Measurements from ENCODE around the gene SPATA3.

Gene SPATA3

DNA sequence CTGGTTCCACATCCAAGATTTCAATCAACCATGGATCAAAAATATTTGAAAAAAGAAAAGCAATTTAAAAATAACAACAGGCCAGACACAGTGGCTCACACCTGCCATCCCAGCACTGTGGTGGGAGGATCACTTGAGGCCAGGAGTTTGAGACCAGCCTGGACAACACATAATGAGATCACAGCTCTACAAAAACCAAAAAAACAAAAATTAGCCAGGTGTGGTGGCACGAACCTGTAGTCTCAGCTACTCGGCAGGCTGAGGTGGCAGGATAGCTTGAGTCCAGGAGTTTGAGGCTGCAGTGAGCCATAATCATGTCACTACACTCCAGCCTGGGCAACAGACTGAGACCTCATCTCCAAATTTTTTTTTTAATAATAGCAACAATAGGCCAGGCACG is 13.4 kb upstream of the SPATA3 start:
- no peak overlapping the region for H3K4me3 Mint-ChIP-seq
- H3K27ac Mint-ChIP-seq = no peak overlapping the region
- DNase-seq = no peak
- no peak for TF ChIP-seq CTCF (IDR thresholded peaks at IDR 0.05)
- no peaks in the 10 kb centered on the region for H3K27me3 Mint-ChIP-seq (ENCODE audit: low read depth, poor library complexity)
- no peaks in the 10 kb centered on the region for H3K36me3 Mint-ChIP-seq (ENCODE audit: low read depth)
- peaks cover 25% of the 10 kb centered on the region for H3K4me1 Mint-ChIP-seq
- no peaks in the 10 kb centered on the region for H3K9me3 Mint-ChIP-seq

- Mint-ChIP-seq H3K4me3 (no peak overlapping the region), H3K4me1 (peaks cover 32% of the 10 kb centered on the region), H3K27me3 (ENCODE audit: low read depth, poor library complexity) (no peaks in the 10 kb centered on the region), H3K36me3 (ENCODE audit: low read depth) (no peaks in the 10 kb centered on the region), H3K9me3 (no peaks in the 10 kb centered on the region), H3K27ac (no peak overlapping the region)
- DNase-seq = no peak
- no peak for TF ChIP-seq CTCF (IDR thresholded peaks at IDR 0.05)
These were observed 12.4 kb upstream of the SPATA3 start for GRCh38 chr2:230983566-230983965.

- H3K4me3 Mint-ChIP-seq = no peak overlapping the region
These were observed 11.3 kb upstream of the SPATA3 start for GRCh38 chr2:230984393-230985220.

DNA sequence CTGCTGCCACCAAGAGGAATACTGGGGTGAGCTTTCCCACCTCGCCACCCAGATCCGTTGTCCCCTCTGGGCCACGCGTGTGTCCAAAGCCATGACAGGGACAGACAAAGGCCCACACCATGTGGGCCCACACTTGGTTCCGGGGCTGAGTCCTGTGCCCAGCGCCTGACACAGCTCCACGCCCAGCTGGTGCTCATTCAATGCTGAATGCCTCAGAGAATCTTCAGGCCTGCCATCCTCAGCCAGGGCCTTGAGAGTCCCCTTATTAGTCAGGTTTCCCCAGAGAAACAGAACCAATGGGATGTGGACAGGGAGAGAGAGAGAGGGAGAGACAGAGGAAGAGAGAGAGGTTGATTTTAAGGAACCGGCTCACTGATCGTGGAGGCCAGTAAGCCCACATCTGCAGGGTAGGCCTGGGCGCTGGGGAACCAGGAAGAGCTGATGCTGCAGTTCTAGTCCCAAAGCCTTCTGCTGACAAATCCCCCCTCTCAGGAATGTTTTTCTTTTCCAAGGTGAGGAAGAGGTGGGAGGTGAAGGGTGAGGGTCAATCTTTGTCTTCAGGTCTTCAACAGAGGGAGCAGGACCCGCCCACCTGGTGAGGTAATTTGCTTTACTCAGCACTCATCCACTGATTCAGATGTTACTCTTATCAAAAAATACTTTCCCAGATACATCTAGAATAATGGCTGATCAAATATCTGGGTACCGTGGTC is 10.2 kb upstream of the SPATA3 start:
- no peak for TF ChIP-seq CTCF (IDR thresholded peaks at IDR 0.05)
- Mint-ChIP-seq H3K27ac (no peak overlapping the region), H3K9me3 (no peaks in the 10 kb centered on the region), H3K27me3 (ENCODE audit: low read depth, poor library complexity) (no peaks in the 10 kb centered on the region), H3K4me1 (peaks cover 32% of the 10 kb centered on the region), H3K36me3 (ENCODE audit: low read depth) (no peaks in the 10 kb centered on the region), H3K4me3 (peak overlapping the region; percentile 24)
- no peak for DNase-seq

More at GRCh38 chr2:230984393-230985220, 11.3 kb upstream of the SPATA3 start:
- Mint-ChIP-seq H3K27ac (peak overlapping the region; percentile 33), H3K27me3 (ENCODE audit: low read depth, poor library complexity) (no peaks in the 10 kb centered on the region), H3K4me1 (peaks cover 32% of the 10 kb centered on the region), H3K36me3 (ENCODE audit: low read depth) (no peaks in the 10 kb centered on the region), H3K9me3 (no peaks in the 10 kb centered on the region)
- no peak for DNase-seq
- no peak for TF ChIP-seq CTCF (IDR thresholded peaks at IDR 0.05)

GRCh38 chr2:230986520-230987136 is 9.3 kb upstream of the SPATA3 start:
- Mint-ChIP-seq H3K4me3 (peak overlapping the region; percentile 42), H3K9me3 (no peaks in the 10 kb centered on the region), H3K27me3 (ENCODE audit: low read depth, poor library complexity) (no peaks in the 10 kb centered on the region), H3K27ac (no peak overlapping the region), H3K4me1 (peaks cover 32% of the 10 kb centered on the region), H3K36me3 (ENCODE audit: low read depth) (no peaks in the 10 kb centered on the region)
- no peak for TF ChIP-seq CTCF (IDR thresholded peaks at IDR 0.05)
- DNase-seq = no peak

Measured in nephron progenitor cell (in vitro differentiated cells).